GM23338 (cell line): ENCODE data around the gene MYL12B. TPM values are rescaled to one million over a fixed set of nuclear protein-coding genes. Genes with fewer than 3 reads are reported as not detected.

Source experiments
- ATAC-seq: fragments of 200-7000 bp; cut with Tn5 transposase; 3 replicates; pipeline ENCODE4 v1.9.1; 2020
- DNase-seq: peaks from one replicate; pipeline ENCODE4 v3.0.0-alpha.2; 2015; ENCODE audit warnings: low spot score
- H2AFZ ChIP-seq: fragments of 200-600 bp; sonication (generic); 2 replicates; pipeline ENCODE4 v1.8.0; 2016; ENCODE audit warnings: antibody characterized with exemption, mild to moderate bottlenecking, moderate library complexity
- H3F3A ChIP-seq: fragments of 200-600 bp; sonication (generic); replicated peaks from 2 replicates; pipeline ENCODE4 v1.8.0; 2017; ENCODE audit warnings: antibody characterized with exemption, mixed run types, low read depth
- H3K27ac ChIP-seq: fragments of 200-600 bp; sonication (generic); 2 replicates; pipeline ENCODE4 v1.6.1; 2016; ENCODE audit warnings: low read depth
- H3K27me3 ChIP-seq: fragments of 200-600 bp; sonication (generic); 2 replicates; pipeline ENCODE4 v1.8.0; 2016; ENCODE audit warnings: mild to moderate bottlenecking, mixed run types, moderate library complexity; ENCODE audit not compliant: insufficient read depth
- H3K36me3 ChIP-seq: fragments of 200-600 bp; sonication (generic); 2 replicates; pipeline ENCODE4 v1.8.0; 2016; ENCODE audit warnings: mild to moderate bottlenecking; ENCODE audit not compliant: insufficient read depth
- H3K4me1 ChIP-seq: fragments of 200-600 bp; sonication (generic); 2 replicates; pipeline ENCODE4 v1.8.0; 2016; ENCODE audit warnings: mild to moderate bottlenecking, moderate library complexity; ENCODE audit not compliant: insufficient read depth
- H3K4me2 ChIP-seq: fragments of 200-600 bp; sonication (generic); 2 replicates; pipeline ENCODE4 v1.7.1; 2017; ENCODE audit warnings: mixed run types
- H3K4me3 ChIP-seq: fragments of 200-600 bp; sonication (generic); 2 replicates; pipeline ENCODE4 v1.6.1; 2016; ENCODE audit warnings: mixed run types
- H3K79me2 ChIP-seq: fragments of 200-600 bp; sonication (generic); replicated peaks from 2 replicates; pipeline ENCODE4 v1.8.0; 2017; ENCODE audit warnings: mild to moderate bottlenecking; ENCODE audit not compliant: insufficient read depth
- H3K9me2 ChIP-seq: fragments of 200-600 bp; sonication (generic); 2 replicates; pipeline ENCODE4 v1.8.0; 2017; ENCODE audit not compliant: insufficient read depth
- H4K20me1 ChIP-seq: fragments of 200-600 bp; sonication (generic); replicated peaks from 2 replicates; pipeline ENCODE4 v1.8.0; 2017; ENCODE audit warnings: mild to moderate bottlenecking; ENCODE audit not compliant: insufficient read depth
- H3K27ac Mint-ChIP-seq: 2 replicates; pipeline ENCODE4 v1.8.0; 2020; ENCODE audit warnings: inconsistent platforms, mild to moderate bottlenecking, moderate library complexity, mixed read lengths
- H3K27me3 Mint-ChIP-seq: 3 replicates; pipeline ENCODE4 v1.8.0; 2022; ENCODE audit warnings: low read depth, mild to moderate bottlenecking, moderate library complexity, mixed read lengths, inconsistent platforms; ENCODE audit not compliant: insufficient read depth, poor library complexity
- H3K36me3 Mint-ChIP-seq: 3 replicates; pipeline ENCODE4 v1.8.0; 2021; ENCODE audit warnings: low read depth, mild to moderate bottlenecking, inconsistent platforms, moderate library complexity, mixed read lengths
- H3K4me1 Mint-ChIP-seq: 3 replicates; pipeline ENCODE4 v1.8.0; 2020; ENCODE audit warnings: mild to moderate bottlenecking, inconsistent platforms, mixed read lengths
- H3K4me3 Mint-ChIP-seq: 3 replicates; pipeline ENCODE4 v1.8.0; 2021; ENCODE audit warnings: moderate library complexity, mild to moderate bottlenecking, inconsistent platforms, mixed read lengths
- H3K9me3 Mint-ChIP-seq: 3 replicates; pipeline ENCODE4 v1.8.0; 2020; ENCODE audit warnings: moderate library complexity, mild to moderate bottlenecking, inconsistent platforms, mixed read lengths
- CREB1 ChIP-seq: fragments of 250-450 bp; sonication (Bioruptor Pico); IDR thresholded peaks from 2 replicates; pipeline ENCODE4 v1.5.0; 2020; ENCODE audit warnings: low read depth, mild to moderate bottlenecking, moderate library complexity
- EZH2 ChIP-seq: fragments of 200-600 bp; sonication (generic); IDR thresholded peaks from one replicate; pipeline ENCODE4 v1.8.0; 2017; ENCODE audit warnings: antibody characterized with exemption, mild to moderate bottlenecking, low read depth; ENCODE audit not compliant: unreplicated experiment
- EZH2phosphoT487 ChIP-seq: fragments of 200-600 bp; sonication (generic); IDR thresholded peaks from one replicate; pipeline ENCODE4 v1.8.1; 2018; ENCODE audit warnings: antibody characterized with exemption; ENCODE audit not compliant: unreplicated experiment
- JUNB ChIP-seq: IDR thresholded peaks from one replicate; pipeline ENCODE4 v1.6.1; 2016; ENCODE audit warnings: antibody characterized with exemption; ENCODE audit not compliant: unreplicated experiment
- NANOG ChIP-seq: IDR thresholded peaks from 2 replicates; pipeline ENCODE4 v1.6.1; 2016; ENCODE audit warnings: antibody characterized with exemption, borderline replicate concordance
- POLR2AphosphoS5 ChIP-seq: IDR thresholded peaks from 2 replicates; pipeline ENCODE4 v1.6.1; 2016; ENCODE audit warnings: antibody characterized with exemption, low read depth
- STAT1 ChIP-seq: IDR thresholded peaks from one replicate; pipeline ENCODE4 v1.6.1; 2016; ENCODE audit warnings: antibody characterized with exemption; ENCODE audit not compliant: unreplicated experiment
- ZNF114 ChIP-seq: fragments of 250-450 bp; sonication (Bioruptor Pico); IDR thresholded peaks from 2 replicates; pipeline ENCODE4 v1.5.0; 2020; ENCODE audit warnings: mild to moderate bottlenecking, moderate library complexity
- ZNF331 ChIP-seq: fragments of 250-450 bp; sonication (Bioruptor Pico); IDR thresholded peaks from 2 replicates; pipeline ENCODE4 v1.5.0; 2020; ENCODE audit warnings: low read depth, mild to moderate bottlenecking, moderate library complexity
- polyA plus RNA-seq: library from polyadenylated mRNA; unstranded; fragments of >200 nt; fragmentation: Nextera tagmentation; extraction: Ambion mirVana; gene quantifications from 2 replicates; pipeline ENCODE4 v1.2.1, GENCODE V29; 2016
- total RNA-seq: library from RNA; depleted of rRNA; stranded (reverse); fragments of >200 nt; shearing (Covaris generic); gene quantifications from 2 replicates; pipeline ENCODE4 v1.2.3, GENCODE V29; 2014
- TF ChIP-seq, protein P1 (sequence below): IDR thresholded peaks from 2 replicates; pipeline ENCODE4 v1.6.1; 2016; ENCODE audit warnings: antibody characterized with exemption
- TF ChIP-seq, protein P2 (sequence below): IDR thresholded peaks from one replicate; pipeline ENCODE4 v1.6.1; 2018; ENCODE audit warnings: antibody characterized with exemption; ENCODE audit not compliant: unreplicated experiment
- TF ChIP-seq, protein P3 (sequence below), 2 experiments: fragments of 200-600 bp in 1 of 2; sonication (generic) in 1 of 2; conservative IDR thresholded peaks; 2 replicates each; pipeline versions ENCODE4 v1.5.1 to v1.6.1; 2016 to 2017; ENCODE audit warnings: antibody characterized with exemption in 2 of 2, low read depth in 2 of 2, mild to moderate bottlenecking in 2 of 2, moderate library complexity in 1 of 2
- TF ChIP-seq, protein P4 (sequence below): fragments of 250-450 bp; sonication (Bioruptor Pico); IDR thresholded peaks from 2 replicates; pipeline ENCODE4 v1.5.0; 2020; ENCODE audit warnings: mild to moderate bottlenecking, moderate library complexity

MYL12B gene
- total and polyA plus RNA-seq, 2 experiments from 2014 or later: 165 to 330 TPM

DNA sequence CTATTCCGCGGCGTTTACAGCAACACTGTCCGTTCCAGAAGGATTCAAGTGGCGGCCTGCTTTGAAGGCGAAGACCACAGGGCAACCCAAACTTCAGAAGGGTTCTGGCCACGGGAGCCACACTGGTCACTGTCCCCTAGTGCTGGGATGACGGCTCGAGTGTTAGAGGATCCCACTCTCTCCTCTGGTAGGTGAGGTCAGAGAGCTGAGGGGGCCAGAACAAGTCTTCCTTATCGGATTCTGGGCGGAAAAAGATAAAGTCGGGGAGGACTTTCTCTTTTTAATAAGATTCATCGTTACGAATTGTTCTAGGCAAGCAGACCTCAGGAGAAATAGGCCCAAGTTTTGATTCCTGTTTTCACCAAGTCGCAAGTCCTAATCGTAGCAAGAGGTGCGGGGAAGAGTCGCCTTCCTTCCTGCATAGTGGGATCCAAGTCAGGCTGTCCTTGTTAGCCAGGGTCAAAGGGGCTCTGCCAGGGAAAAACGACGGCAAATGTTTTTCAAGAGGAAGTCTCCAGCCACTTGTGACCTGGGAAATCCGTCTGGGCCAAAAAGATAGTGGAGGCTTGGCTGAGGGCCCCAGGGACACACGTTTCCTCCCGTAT, 15.2 kb upstream of the MYL12B start:
- H3K27me3 Mint-ChIP-seq: peaks cover 13% of the 10 kb centered on the region
- Histone ChIP-seq H3K4me3 (peak overlapping the region; percentile 56), H3K4me1 (peaks cover 22% of the 10 kb centered on the region), H3K4me2 (peak overlapping the region; percentile 82), H3K9me2 (no peaks in the 10 kb centered on the region), H3K27me3 (no peaks in the 10 kb centered on the region), H3K27ac (peak overlapping the region; percentile 92), H2AFZ (no peak overlapping the region), H3F3A (0 out of 2 replicates have a peak, but pooled peaks cover 6% of the 10 kb centered on the region), H4K20me1 (peaks cover 17% of the 10 kb centered on the region; the same call in 1 of the 2 replicates), H3K79me2 (peaks cover 40% of the 10 kb centered on the region), H3K36me3 (peaks cover 10% of the 10 kb centered on the region)
- H3K27ac Mint-ChIP-seq: peak overlapping the region; percentile 100
- ATAC-seq (peak; percentile 14), DNase-seq (peak; percentile 34)
- TF ChIP-seq EZH2: no peak
- TF ChIP-seq ZNF331: no peak
- no peak for TF ChIP-seq CREB1 (CRISPR knock-in tag)
- no peak for TF ChIP-seq STAT1
- TF ChIP-seq, protein P1, sequence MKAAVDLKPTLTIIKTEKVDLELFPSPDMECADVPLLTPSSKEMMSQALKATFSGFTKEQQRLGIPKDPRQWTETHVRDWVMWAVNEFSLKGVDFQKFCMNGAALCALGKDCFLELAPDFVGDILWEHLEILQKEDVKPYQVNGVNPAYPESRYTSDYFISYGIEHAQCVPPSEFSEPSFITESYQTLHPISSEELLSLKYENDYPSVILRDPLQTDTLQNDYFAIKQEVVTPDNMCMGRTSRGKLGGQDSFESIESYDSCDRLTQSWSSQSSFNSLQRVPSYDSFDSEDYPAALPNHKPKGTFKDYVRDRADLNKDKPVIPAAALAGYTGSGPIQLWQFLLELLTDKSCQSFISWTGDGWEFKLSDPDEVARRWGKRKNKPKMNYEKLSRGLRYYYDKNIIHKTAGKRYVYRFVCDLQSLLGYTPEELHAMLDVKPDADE: no peak
- no peak for TF ChIP-seq JUNB
- TF ChIP-seq NANOG: no peak
- TF ChIP-seq, protein P2, sequence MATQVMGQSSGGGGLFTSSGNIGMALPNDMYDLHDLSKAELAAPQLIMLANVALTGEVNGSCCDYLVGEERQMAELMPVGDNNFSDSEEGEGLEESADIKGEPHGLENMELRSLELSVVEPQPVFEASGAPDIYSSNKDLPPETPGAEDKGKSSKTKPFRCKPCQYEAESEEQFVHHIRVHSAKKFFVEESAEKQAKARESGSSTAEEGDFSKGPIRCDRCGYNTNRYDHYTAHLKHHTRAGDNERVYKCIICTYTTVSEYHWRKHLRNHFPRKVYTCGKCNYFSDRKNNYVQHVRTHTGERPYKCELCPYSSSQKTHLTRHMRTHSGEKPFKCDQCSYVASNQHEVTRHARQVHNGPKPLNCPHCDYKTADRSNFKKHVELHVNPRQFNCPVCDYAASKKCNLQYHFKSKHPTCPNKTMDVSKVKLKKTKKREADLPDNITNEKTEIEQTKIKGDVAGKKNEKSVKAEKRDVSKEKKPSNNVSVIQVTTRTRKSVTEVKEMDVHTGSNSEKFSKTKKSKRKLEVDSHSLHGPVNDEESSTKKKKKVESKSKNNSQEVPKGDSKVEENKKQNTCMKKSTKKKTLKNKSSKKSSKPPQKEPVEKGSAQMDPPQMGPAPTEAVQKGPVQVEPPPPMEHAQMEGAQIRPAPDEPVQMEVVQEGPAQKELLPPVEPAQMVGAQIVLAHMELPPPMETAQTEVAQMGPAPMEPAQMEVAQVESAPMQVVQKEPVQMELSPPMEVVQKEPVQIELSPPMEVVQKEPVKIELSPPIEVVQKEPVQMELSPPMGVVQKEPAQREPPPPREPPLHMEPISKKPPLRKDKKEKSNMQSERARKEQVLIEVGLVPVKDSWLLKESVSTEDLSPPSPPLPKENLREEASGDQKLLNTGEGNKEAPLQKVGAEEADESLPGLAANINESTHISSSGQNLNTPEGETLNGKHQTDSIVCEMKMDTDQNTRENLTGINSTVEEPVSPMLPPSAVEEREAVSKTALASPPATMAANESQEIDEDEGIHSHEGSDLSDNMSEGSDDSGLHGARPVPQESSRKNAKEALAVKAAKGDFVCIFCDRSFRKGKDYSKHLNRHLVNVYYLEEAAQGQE: no peak
- TF ChIP-seq, protein P3, sequence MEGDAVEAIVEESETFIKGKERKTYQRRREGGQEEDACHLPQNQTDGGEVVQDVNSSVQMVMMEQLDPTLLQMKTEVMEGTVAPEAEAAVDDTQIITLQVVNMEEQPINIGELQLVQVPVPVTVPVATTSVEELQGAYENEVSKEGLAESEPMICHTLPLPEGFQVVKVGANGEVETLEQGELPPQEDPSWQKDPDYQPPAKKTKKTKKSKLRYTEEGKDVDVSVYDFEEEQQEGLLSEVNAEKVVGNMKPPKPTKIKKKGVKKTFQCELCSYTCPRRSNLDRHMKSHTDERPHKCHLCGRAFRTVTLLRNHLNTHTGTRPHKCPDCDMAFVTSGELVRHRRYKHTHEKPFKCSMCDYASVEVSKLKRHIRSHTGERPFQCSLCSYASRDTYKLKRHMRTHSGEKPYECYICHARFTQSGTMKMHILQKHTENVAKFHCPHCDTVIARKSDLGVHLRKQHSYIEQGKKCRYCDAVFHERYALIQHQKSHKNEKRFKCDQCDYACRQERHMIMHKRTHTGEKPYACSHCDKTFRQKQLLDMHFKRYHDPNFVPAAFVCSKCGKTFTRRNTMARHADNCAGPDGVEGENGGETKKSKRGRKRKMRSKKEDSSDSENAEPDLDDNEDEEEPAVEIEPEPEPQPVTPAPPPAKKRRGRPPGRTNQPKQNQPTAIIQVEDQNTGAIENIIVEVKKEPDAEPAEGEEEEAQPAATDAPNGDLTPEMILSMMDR (conservative IDR thresholded peaks at IDR 0.05; ENCODE audit: low read depth in 2 of 2): no peak
- TF ChIP-seq, protein P4, sequence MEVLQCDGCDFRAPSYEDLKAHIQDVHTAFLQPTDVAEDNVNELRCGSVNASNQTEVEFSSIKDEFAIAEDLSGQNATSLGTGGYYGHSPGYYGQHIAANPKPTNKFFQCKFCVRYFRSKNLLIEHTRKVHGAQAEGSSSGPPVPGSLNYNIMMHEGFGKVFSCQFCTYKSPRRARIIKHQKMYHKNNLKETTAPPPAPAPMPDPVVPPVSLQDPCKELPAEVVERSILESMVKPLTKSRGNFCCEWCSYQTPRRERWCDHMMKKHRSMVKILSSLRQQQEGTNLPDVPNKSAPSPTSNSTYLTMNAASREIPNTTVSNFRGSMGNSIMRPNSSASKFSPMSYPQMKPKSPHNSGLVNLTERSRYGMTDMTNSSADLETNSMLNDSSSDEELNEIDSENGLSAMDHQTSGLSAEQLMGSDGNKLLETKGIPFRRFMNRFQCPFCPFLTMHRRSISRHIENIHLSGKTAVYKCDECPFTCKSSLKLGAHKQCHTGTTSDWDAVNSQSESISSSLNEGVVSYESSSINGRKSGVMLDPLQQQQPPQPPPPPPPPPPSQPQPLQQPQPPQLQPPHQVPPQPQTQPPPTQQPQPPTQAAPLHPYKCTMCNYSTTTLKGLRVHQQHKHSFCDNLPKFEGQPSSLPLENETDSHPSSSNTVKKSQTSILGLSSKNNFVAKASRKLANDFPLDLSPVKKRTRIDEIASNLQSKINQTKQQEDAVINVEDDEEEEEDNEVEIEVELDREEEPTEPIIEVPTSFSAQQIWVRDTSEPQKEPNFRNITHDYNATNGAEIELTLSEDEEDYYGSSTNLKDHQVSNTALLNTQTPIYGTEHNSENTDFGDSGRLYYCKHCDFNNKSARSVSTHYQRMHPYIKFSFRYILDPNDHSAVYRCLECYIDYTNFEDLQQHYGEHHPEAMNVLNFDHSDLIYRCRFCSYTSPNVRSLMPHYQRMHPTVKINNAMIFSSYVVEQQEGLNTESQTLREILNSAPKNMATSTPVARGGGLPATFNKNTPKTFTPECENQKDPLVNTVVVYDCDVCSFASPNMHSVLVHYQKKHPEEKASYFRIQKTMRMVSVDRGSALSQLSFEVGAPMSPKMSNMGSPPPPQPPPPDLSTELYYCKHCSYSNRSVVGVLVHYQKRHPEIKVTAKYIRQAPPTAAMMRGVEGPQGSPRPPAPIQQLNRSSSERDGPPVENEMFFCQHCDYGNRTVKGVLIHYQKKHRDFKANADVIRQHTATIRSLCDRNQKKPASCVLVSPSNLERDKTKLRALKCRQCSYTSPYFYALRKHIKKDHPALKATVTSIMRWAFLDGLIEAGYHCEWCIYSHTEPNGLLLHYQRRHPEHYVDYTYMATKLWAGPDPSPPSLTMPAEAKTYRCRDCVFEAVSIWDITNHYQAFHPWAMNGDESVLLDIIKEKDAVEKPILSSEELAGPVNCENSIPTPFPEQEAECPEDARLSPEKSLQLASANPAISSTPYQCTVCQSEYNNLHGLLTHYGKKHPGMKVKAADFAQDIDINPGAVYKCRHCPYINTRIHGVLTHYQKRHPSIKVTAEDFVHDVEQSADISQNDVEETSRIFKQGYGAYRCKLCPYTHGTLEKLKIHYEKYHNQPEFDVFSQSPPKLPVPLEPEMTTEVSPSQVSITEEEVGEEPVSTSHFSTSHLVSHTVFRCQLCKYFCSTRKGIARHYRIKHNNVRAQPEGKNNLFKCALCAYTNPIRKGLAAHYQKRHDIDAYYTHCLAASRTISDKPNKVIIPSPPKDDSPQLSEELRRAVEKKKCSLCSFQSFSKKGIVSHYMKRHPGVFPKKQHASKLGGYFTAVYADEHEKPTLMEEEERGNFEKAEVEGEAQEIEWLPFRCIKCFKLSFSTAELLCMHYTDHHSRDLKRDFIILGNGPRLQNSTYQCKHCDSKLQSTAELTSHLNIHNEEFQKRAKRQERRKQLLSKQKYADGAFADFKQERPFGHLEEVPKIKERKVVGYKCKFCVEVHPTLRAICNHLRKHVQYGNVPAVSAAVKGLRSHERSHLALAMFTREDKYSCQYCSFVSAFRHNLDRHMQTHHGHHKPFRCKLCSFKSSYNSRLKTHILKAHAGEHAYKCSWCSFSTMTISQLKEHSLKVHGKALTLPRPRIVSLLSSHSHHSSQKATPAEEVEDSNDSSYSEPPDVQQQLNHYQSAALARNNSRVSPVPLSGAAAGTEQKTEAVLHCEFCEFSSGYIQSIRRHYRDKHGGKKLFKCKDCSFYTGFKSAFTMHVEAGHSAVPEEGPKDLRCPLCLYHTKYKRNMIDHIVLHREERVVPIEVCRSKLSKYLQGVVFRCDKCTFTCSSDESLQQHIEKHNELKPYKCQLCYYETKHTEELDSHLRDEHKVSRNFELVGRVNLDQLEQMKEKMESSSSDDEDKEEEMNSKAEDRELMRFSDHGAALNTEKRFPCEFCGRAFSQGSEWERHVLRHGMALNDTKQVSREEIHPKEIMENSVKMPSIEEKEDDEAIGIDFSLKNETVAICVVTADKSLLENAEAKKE (CRISPR knock-in tag): no peak
- TF ChIP-seq POLR2AphosphoS5: no peak
- no peak for TF ChIP-seq EZH2phosphoT487
- TF ChIP-seq ZNF114: no peak
- peaks cover 11% of the 10 kb centered on the region for H3K9me3 Mint-ChIP-seq
- peaks cover 24% of the 10 kb centered on the region for H3K36me3 Mint-ChIP-seq
- peaks cover 22% of the 10 kb centered on the region; the same call in 2 of the 3 replicates for H3K4me1 Mint-ChIP-seq
- H3K4me3 Mint-ChIP-seq: peak overlapping the region; percentile 91
